GM21515 (cell line): Measurements from ENCODE around the gene BARHL1.

ENCODE experiments used
- ATAC-seq: cut with Tn5 transposase; IDR thresholded peaks from one replicate; pipeline ENCODE4 v1.9.1; 2021; ENCODE audit not compliant: unreplicated experiment

The BARHL1 gene

DNA sequence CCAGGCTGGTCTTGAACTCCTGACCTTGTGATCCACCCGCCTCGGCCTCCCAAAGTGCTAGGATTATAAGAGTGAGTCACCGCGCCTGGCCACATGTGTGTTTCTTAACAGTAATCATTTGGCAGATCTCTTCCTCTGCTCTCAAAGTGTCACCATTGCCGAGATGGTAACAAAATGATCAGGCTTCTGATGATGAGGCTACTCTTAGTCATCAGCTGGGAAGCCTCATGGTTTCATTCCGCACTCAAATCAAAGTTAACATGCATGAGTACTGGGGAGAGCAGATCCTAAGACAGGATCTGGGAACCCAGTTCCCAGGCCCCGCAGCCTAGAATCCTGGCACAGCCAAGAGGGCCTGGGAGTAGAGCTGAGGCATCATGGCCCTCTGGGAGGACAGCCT lies 27.4 kb downstream of the BARHL1 start:
- no peak for ATAC-seq

- ATAC-seq, result no peak
Measured at GRCh38 chr9:132610661-132611060, 28.3 kb downstream of the BARHL1 start.

DNA sequence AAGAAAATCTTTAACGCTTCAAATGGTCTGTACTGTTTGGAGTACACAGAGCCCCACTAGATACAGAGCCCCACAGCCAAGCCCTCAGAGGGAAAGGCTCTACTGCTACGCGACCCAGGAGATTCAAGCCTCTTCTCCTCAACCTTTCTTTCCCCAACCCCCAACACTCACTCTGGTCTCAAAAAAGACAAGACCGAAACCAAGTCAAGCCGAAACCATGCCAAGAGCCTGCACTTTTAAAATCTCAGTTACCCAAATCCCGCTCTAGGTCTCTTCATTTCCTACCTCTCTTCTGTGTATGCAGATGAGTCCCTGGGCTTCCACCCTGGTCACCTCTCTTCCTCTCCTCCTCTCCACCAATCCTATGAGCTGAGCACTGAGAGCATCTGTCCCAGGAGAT lies 31.9 kb downstream of the BARHL1 start:
- no peak for ATAC-seq

DNA sequence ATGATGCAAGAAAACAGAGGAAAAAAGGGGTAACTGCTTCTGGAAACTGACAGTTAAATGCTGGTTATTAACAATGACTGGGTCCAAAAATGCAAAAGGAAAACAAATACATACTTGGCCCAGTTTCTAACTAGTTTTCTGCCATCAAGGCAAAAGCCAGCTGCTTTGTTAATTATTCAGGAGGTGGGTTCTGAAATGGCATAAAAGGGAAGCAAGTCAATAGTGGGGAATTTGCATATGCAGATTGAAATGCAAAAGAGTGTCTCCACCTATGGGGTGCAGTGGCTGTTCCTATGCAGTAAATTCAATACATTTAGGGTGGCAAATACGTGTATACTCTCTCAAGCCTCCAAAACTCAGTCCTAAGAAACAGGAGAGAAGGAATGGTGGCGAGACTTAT lies 33.4 kb downstream of the BARHL1 start:
- ATAC-seq, result no peak

GRCh38 chr9:132616725-132617124 lies 34.3 kb downstream of the BARHL1 start:
- ATAC-seq, result no peak

DNA sequence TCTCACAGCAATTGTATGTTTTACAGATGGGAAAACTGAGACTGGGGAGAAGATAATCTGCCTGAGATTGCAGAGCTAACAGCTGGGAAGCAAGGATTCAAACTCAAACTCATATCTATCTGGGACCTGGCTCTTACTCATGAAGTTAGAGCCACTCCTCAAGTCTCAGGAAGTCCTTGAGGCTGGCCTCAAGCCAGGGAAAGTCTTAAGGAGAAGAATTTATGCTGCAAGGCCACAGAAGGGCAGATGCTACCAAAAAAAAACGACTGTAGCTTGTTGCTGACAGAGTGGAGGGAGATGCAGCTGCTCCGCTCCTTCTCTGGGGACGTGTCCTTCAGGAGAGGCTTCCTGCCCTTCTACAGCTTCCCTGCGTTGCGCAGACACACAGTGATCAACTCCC lies 39.8 kb downstream of the BARHL1 start:
- ATAC-seq, result no peak

- no peak for ATAC-seq
Measured at GRCh38 chr9:132626285-132626684, 43.9 kb downstream of the BARHL1 start.

DNA sequence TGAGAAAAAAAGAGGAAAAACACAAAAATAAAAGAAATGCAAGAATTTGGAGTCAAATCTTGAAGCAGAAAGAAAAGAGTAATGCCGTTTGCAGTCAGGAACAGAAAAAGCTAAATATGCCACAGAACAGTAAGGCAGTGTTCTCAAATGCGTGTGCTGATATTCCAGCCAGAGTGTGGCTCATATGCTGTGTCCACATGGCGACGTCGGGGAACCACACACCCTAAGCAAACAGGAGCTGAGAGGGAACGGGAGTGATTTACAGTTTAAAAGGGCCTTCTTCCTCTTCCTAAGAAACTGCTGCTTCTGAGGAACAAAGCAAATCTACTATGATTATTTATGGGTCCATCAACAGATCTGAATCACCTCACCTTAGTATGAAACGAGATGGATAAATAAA lies 44.7 kb downstream of the BARHL1 start:
- no peak for ATAC-seq

DNA sequence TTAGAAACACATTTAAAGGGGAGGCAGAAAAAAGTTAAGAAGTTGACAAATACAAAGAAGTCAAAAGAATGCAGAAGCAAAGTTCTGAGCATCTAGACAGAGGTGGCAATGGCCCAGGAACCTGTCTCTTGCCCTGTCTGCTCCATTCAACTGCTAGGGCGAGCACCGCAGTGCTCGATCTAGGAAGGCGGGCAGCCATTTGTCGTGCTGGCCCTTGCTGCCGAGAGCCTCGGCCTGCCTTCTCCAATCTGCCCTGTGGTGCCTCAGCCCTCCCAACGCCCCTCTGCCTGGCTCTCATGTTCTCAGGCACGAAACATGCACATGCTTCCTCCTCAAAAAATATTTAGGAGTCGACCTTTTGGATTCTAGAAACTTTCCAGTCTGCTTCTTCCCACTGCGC lies 45.2 kb downstream of the BARHL1 start:
- no peak for ATAC-seq

DNA sequence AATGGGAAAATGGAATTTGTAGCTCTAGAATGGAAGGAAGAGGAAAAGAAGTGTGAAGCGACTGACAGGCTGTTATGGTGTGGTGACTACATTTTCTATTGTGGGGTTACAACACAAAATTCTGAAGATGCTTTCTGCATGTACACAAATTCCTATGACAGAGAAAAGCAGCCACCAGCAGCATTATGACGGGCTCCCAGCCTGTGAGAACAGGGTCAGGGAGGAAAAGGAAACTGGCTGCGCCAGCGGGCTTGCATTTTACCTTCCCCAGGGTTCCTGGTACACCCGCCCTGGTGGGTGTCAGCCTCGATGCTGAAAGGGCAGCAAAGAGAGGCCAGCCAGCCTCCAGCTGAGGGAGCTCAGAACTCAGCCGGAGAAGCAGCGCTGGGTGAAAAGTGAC lies 46.3 kb downstream of the BARHL1 start:
- ATAC-seq, result no peak

DNA sequence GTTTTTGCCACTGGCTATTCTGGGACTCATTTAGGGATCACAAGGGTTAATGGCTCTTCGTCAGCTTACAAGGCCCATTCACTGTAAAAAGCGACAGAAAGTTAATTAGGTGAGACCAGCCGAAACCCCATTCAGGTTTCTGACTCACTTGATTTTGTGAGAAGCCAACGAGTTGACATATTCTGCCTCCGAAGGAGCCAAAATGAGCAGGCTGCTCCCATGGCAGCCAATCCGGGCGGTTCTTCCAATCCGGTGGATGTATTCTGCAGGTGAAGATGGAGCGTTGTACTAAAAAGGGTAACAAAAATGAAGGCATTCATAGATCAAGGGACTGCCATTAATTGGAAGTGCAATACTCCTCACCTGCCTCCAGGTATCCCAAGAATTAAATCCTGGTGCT lies 47.7 kb downstream of the BARHL1 start:
- no peak for ATAC-seq

GRCh38 chr9:132630811-132631210 lies 48.4 kb downstream of the BARHL1 start:
- no peak for ATAC-seq

DNA sequence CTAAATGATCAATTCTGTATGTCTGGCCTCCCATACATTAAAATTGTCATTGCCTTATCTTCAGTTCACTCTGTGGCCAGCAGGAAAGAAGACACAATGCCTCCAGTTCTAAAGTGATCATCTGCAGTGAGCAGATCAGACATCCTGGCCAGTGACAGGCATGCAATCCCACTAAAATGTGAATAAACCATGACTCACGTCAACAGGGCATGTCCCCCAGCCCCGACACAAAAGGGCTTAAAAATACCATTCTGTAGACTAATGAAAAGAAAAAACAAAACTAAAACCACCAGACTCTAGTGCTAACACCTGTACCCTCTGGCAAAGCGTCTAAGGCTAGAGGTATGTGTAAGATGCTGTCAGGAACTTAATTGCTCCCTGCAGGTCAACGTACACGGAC lies 48.9 kb downstream of the BARHL1 start:
- ATAC-seq, result no peak

DNA sequence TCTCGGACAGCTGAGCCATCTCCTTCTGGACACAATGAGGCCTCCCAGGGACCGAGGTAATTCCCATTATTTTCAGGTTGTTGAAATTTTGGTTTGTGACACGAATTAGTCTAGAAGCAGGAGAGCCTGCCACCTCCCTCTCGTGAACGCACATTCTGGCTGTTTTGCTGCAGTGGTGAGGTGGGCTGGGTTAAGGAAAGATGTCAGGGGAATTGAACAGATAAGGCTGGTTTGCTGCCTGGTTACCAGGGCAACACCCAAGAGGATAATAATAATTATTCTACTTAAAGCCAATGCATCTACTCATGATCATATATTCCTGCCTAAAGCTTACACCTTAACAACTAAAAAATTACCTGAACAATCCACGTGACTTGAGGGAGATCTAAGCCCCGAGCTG lies 49.3 kb downstream of the BARHL1 start:
- ATAC-seq, result no peak

DNA sequence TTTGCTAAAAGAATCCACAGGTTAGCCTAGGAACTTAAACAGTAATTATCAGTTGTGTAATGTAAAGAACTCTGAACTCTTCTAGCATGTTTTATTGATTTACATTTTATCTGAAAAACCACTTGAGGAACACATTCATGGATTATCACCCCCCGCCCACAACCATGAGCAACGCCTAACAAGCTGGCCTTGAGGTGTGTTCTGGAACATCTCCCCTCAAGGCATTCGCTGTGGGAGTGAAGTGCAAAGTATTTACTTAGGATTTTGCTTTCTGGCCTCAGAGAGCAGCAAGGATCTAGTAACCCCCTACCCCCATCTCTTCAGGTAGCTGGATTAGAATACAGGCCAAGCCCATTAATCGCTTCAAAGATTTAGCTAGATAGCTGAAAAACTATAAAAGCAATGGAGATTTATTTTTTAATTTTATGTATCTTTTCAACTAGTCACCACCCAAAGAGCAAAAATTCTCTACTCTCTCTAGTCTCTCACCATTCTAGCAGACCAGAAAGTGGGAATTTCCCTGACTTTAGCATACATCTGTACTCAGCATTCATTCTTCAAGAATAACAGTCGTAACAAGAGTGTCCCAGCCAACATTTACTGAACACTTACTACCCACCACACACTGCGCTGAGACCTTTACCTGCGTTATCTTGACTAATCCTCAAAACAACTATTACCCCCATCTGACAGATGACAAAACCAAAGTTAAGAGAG lies 50.2 kb downstream of the BARHL1 start:
- ATAC-seq, result no peak

DNA sequence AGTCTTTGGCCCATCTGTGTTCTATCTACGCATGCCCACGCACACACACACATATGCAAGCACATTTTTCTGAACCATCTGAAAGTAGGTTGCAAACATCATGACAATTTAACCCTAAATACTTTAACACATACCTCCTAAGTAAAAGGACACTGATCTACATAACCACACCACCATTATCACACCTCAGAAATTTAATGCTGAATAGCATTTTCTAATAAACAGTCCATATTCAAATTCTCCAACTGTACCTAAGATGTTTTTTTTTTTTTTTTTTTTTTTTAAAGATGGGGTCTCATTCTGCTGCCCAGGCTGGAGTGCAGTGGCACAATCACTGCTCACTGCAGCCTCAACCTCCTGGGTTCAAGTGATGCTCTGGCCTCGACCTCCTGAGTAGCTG lies 51.9 kb downstream of the BARHL1 start:
- ATAC-seq, result no peak

DNA sequence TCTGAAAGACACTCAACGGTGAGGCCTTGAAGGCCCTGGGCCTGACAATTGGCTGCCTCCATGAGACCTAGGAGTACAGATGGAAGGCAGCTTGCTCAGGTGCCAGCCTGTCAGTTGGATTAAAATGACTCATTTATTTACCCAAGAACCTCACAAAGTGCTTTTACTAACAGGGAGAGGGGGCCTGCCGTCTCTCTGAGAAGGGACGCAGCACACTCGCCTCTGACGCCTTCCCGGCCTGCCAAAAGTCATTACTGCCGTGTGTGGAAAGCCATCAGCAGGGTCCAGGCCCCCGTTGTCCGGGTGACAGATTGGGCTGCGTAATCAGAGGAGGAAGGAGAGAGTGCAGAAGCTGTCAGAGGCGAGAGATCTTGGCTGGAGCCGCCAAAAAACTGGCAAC lies 54.9 kb downstream of the BARHL1 start:
- no peak for ATAC-seq

- no peak for ATAC-seq
Measured at GRCh38 chr9:132637801-132638200, 55.4 kb downstream of the BARHL1 start.

GRCh38 chr9:132638240-132638639 lies 55.8 kb downstream of the BARHL1 start:
- ATAC-seq, result no peak

DNA sequence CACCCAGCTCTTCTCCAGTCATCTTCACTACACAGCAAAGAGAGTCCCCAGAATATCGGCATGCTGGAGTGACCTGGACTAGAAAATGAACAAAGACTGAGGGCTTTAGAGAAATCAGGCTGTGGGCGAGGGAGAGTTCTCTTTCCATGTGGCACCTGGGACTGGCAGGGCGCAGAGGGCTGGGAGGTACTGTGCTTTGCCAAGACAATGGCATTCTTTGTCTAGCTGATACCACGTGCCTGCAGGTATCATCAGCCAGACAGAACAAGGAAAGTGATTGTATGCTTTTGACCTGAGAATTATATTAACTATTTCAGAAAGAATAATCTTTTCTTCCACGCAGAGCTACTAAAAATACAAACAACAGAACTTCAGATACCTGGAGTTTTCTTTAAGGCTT lies 56.9 kb downstream of the BARHL1 start:
- ATAC-seq, result no peak
